Measurements from ENCODE around the gene SPC24. TPM values are rescaled to one million over a fixed set of nuclear protein-coding genes. Genes with fewer than 3 reads are reported as not detected.
"Not testable (repeated sequence)": the region's sequence is repeated elsewhere in the genome, so short reads cannot be mapped to it uniquely, and the experiment has no call there.

The SPC24 gene
- total RNA-seq, 4 donors from 2014 or later = 1.2 to 2.8 (median 1.5) TPM

- no peak for DNase-seq (ENCODE audit: low spot score)
- no peak for TF ChIP-seq CTCF (IDR thresholded peaks at IDR 0.05)
- no peak for ATAC-seq (ENCODE audit: low FRiP score)
Observed at GRCh38 chr19:11164879-11165406, 9.4 kb upstream of the SPC24 start.

GRCh38 chr19:11164296-11164695 is 8.7 kb upstream of the SPC24 start:
- no peak for DNase-seq (ENCODE audit: low spot score)
- no peak for ATAC-seq (ENCODE audit: low FRiP score)
- TF ChIP-seq CTCF (IDR thresholded peaks at IDR 0.05) = no peak

GRCh38 chr19:11160440-11160768 is 4.8 kb upstream of the SPC24 start:
- ATAC-seq (ENCODE audit: low FRiP score); DNase-seq (ENCODE audit: low spot score): not testable (repeated sequence)

- peak; percentile 15 for ATAC-seq (ENCODE audit: low FRiP score)
- no peak for DNase-seq (ENCODE audit: low spot score)
Observed at GRCh38 chr19:11159598-11160439, 4.2 kb upstream of the SPC24 start.

GRCh38 chr19:11154683-11155047 is 917 bp downstream of the SPC24 start:
- ATAC-seq (ENCODE audit: low FRiP score) = no peak
- DNase-seq (ENCODE audit: low spot score) = no peak
- TF ChIP-seq CTCF (IDR thresholded peaks at IDR 0.05) = no peak

More at GRCh38 chr19:11159598-11160439, 4.2 kb upstream of the SPC24 start:
- TF ChIP-seq CTCF (IDR thresholded peaks at IDR 0.05) = no peak

GRCh38 chr19:11152318-11153062 is 3.1 kb downstream of the SPC24 start:
- DNase-seq (ENCODE audit: low spot score) = no peak
- ATAC-seq (ENCODE audit: low FRiP score) = peak; percentile 74
- TF ChIP-seq CTCF (IDR thresholded peaks at IDR 0.05) = no peak

GRCh38 chr19:11151181-11151580 is 4.4 kb downstream of the SPC24 start:
- no peak for DNase-seq (ENCODE audit: low spot score)
- TF ChIP-seq CTCF (IDR thresholded peaks at IDR 0.05) = no peak
- no peak for ATAC-seq (ENCODE audit: low FRiP score)
